Uterus (tissue), 4 donors: ENCODE data around the gene TSPAN11. TPM values are rescaled to one million over a fixed set of nuclear protein-coding genes. Genes with fewer than 3 reads are reported as not detected.

ENCODE experiments used
- DNase-seq, 2 donors: peaks; one replicate each; pipeline ENCODE4 v3.0.0-alpha.2; 2019 to 2020
- H3K27ac ChIP-seq, 2 donors: fragments of 200-600 bp; sonication (generic); 1 replicate in 1 of 2; 2 replicates in 1 of 2; pipeline ENCODE4 v1.5.1; 2016 to 2018
- H3K27me3 ChIP-seq, 2 donors: fragments of 200-600 bp; sonication (generic); one replicate each; pipeline ENCODE4 v1.5.1; 2018 to 2019; ENCODE audit warnings: control low read depth in 1 of 2
- H3K36me3 ChIP-seq, 2 donors: fragments of 200-600 bp; sonication (generic); one replicate each; pipeline ENCODE4 v1.5.1; 2019; ENCODE audit warnings: control low read depth in 1 of 2
- H3K4me1 ChIP-seq, 2 donors: fragments of 200-600 bp; sonication (generic); one replicate each; pipeline ENCODE4 v1.5.1; 2018 to 2019; ENCODE audit warnings: control low read depth in 1 of 2
- H3K4me3 ChIP-seq, 2 donors: fragments of 200-600 bp; sonication (generic); 1 replicate in 1 of 2; 2 replicates in 1 of 2; pipeline ENCODE4 v1.5.1; 2018 to 2019; ENCODE audit warnings: mild to moderate bottlenecking in 1 of 2
- H3K9me3 ChIP-seq, 2 donors: fragments of 200-600 bp; sonication (generic); one replicate each; pipeline ENCODE4 v1.5.1; 2019; ENCODE audit warnings: control low read depth in 1 of 2
- CTCF ChIP-seq, 4 experiments: fragments of 200-600 bp in 2 of 4; fragments of 450-650 bp in 2 of 4; sonication (generic) in 2 of 4; IDR thresholded peaks; one replicate each; pipeline ENCODE4 v1.5.1; 2016 to 2019; ENCODE audit warnings: antibody characterized with exemption in 4 of 4, mild to moderate bottlenecking in 2 of 4, moderate library complexity in 1 of 4
- POLR2A ChIP-seq, 2 donors: fragments of 450-650 bp; IDR thresholded peaks; one replicate each; pipeline ENCODE4 v1.6.1; 2016; ENCODE audit warnings: antibody characterized with exemption in 2 of 2, mild to moderate bottlenecking in 1 of 2, moderate library complexity in 1 of 2
- intact Hi-C: fragments of 100-400 bp; cut with DNase I; formaldehyde crosslinking; loops from one replicate; pipeline ENCODE4 v1.15.1; 2023; ENCODE audit warnings: low total_unique reads
- total RNA-seq, 4 donors: library from RNA; depleted of rRNA in 3 of 4; stranded (reverse); fragments of >200 nt in 3 of 4; gene quantifications; one replicate each; pipeline versions ENCODE4 v1.1.0 to v1.2.4, GENCODE V29; 2014 to 2023
- donor health status: DM: yes; HTN: yes; CAD: no.

The TSPAN11 gene
- total RNA-seq, 4 donors from 2014 or later = 0.51 to 9.4 (median 0.88) TPM

DNA sequence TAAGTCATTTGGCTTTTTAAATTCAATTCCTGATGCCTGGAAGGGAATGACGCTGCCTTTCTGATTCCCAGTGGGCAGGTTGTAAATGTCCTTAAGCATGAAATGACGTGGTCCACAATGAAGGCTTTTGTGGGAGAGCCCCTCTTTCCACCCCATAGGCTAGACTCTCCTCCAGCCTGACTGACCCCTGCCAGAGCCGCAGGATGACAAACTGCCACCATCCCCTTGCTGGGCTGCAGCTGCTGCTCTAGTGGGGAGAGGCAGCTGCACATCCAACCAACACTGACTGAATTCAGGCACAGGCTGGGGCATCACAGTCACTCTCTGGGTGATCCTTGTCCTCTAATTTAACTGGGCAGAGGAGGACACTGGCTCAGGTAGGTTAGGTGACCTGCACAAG, 6.3 kb downstream of the TSPAN11 start:
- Histone ChIP-seq H3K36me3 (no peaks in the 10 kb centered on the region), H3K4me1 (no peaks in the 10 kb centered on the region), H3K27ac (no peak overlapping the region), H3K27me3 (no peaks in the 10 kb centered on the region), H3K9me3 (no peaks in the 10 kb centered on the region), H3K4me3 (no peak overlapping the region)
- DNase-seq = no peak
- intact Hi-C loops = no loop called here
- TF ChIP-seq CTCF (IDR thresholded peaks at IDR 0.05) = no peak
- TF ChIP-seq POLR2A (IDR thresholded peaks at IDR 0.05) = no peak

GRCh38 chr12:30934811-30935210, 8.3 kb downstream of the TSPAN11 start:
- no peak overlapping the region for H3K4me3 ChIP-seq
- no peaks in the 10 kb centered on the region for H3K27me3 ChIP-seq
- H3K4me1 ChIP-seq = no peaks in the 10 kb centered on the region
- TF ChIP-seq POLR2A (IDR thresholded peaks at IDR 0.05) = no peak
- TF ChIP-seq CTCF (IDR thresholded peaks at IDR 0.05) = no peak
- DNase-seq = no peak
- no peaks in the 10 kb centered on the region for H3K9me3 ChIP-seq
- H3K27ac ChIP-seq = no peak overlapping the region
- intact Hi-C loops = no loop called here
- no peaks in the 10 kb centered on the region for H3K36me3 ChIP-seq

DNA sequence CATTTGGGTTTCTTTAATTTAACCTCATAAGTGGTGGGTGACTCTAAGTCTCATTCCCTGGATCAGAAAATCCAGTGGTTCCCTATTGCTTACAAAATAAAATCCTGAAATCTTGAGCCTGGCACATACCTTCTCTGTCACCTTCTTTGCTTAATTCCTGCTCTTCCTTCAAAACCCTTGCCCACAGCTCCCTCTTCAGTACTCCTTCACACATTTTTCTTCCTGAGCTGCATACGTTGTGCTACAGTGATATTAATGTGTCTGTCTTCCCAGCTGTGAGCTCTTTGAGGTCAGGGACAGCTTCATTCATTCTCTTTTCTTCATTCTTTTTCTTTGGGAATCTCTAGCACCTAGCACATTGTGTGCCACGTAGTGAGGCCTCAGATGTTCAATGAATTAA, 9.5 kb downstream of the TSPAN11 start:
- DNase-seq = no peak
- H3K9me3 ChIP-seq = no peaks in the 10 kb centered on the region
- H3K36me3 ChIP-seq = no peaks in the 10 kb centered on the region
- no peaks in the 10 kb centered on the region for H3K27me3 ChIP-seq
- no peaks in the 10 kb centered on the region for H3K4me1 ChIP-seq
- no peak for TF ChIP-seq POLR2A (IDR thresholded peaks at IDR 0.05)
- H3K27ac ChIP-seq = no peak overlapping the region
- intact Hi-C loops = no loop called here
- H3K4me3 ChIP-seq = no peak overlapping the region

DNA sequence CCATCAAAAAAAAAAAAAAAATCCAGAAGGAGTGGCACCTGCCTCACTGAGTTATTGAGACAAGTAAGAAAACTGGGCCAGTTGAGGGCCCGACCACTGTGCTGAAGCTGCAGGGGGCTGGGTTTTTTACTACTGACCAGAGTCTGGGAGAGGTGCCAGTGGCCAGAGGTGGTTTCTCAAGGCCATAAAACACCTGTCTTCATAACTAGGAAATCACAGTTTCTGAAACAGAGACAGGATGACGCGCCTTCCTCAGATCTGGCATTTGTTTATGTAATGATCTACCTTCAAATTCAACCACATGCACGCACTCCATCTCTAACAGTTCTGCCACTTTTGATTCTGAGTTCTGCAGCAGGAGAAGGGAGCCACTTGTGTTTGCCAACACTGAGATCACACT, 12.7 kb downstream of the TSPAN11 start:
- H3K27ac ChIP-seq = no peak overlapping the region
- intact Hi-C loops = no loop called here
- TF ChIP-seq POLR2A (IDR thresholded peaks at IDR 0.05) (no peak), CTCF (IDR thresholded peaks at IDR 0.05) (no peak)
- H3K4me3 ChIP-seq = no peak overlapping the region
- H3K9me3 ChIP-seq = no peaks in the 10 kb centered on the region
- no peaks in the 10 kb centered on the region for H3K27me3 ChIP-seq
- H3K36me3 ChIP-seq = no peaks in the 10 kb centered on the region
- no peaks in the 10 kb centered on the region for H3K4me1 ChIP-seq
- DNase-seq = no peak

- Histone ChIP-seq H3K9me3 (no peaks in the 10 kb centered on the region), H3K4me1 (no peaks in the 10 kb centered on the region), H3K27ac (no peak overlapping the region), H3K4me3 (no peak overlapping the region), H3K27me3 (no peaks in the 10 kb centered on the region), H3K36me3 (no peaks in the 10 kb centered on the region)
- TF ChIP-seq CTCF (IDR thresholded peaks at IDR 0.05) (no peak), POLR2A (IDR thresholded peaks at IDR 0.05) (no peak)
- intact Hi-C loops = no loop called here
- no peak for DNase-seq
Observed at GRCh38 chr12:30942486-30942885, 15.9 kb downstream of the TSPAN11 start.

DNA sequence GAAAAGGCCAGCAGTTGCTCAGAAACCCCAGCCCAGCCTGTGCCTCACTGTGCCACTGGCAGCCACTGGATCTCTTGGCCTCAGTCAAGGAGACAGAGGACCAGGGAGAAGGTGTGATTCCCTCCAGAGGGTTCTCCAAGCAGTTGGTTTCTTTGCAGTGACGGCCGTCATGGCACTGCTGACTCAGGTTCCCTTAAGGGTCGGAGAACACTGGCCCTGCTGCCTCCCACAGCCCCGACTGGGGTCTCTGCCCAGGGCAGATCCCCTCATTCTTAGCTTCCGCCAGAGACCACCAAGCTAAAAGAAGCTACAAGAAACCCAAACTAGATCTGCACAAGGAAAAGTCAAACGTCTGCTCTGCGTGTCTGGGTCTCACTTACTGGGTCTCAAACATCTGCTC, 16.4 kb downstream of the TSPAN11 start:
- no peak overlapping the region for H3K4me3 ChIP-seq
- TF ChIP-seq POLR2A (IDR thresholded peaks at IDR 0.05) (no peak), CTCF (IDR thresholded peaks at IDR 0.05) (no peak)
- intact Hi-C loops = no loop called here
- no peaks in the 10 kb centered on the region for H3K36me3 ChIP-seq
- H3K27me3 ChIP-seq = no peaks in the 10 kb centered on the region
- H3K4me1 ChIP-seq = no peaks in the 10 kb centered on the region
- no peaks in the 10 kb centered on the region for H3K9me3 ChIP-seq
- no peak overlapping the region for H3K27ac ChIP-seq
- DNase-seq = no peak
